Esophagus squamous epithelium (tissue), 5 donors: ENCODE results near the gene TRO. TPM values are rescaled to one million over a fixed set of nuclear protein-coding genes. Genes with fewer than 3 reads are reported as not detected.

ENCODE experiments used
- DNase-seq: peaks from one replicate; lab custom pipeline; 2025; lab: John Stamatoyannopoulos, UW
- H3K27ac ChIP-seq, 4 donors: fragments of 200-600 bp; sonication (generic); one replicate each; pipeline ENCODE4 v1.5.1; 2016 to 2019; ENCODE audit warnings: mild to moderate bottlenecking in 1 of 4
- H3K27me3 ChIP-seq, 4 donors: fragments of 200-600 bp; sonication (generic); 1 replicate in 3 of 4; 2 replicates in 1 of 4; pipeline versions ENCODE4 v1.5.1 to v1.6.0; 2017 to 2021; ENCODE audit warnings: antibody characterized with exemption in 1 of 4
- H3K36me3 ChIP-seq, 3 donors: fragments of 200-600 bp; sonication (generic); one replicate each; pipeline ENCODE4 v1.5.1; 2016 to 2019
- H3K4me1 ChIP-seq, 3 donors: fragments of 200-600 bp; sonication (generic); one replicate each; pipeline ENCODE4 v1.5.1; 2017 to 2019
- H3K4me3 ChIP-seq, 4 donors: fragments of 200-600 bp; sonication (generic); 1 replicate in 3 of 4; 2 replicates in 1 of 4; pipeline ENCODE4 v1.5.1; 2016 to 2019; ENCODE audit warnings: mild to moderate bottlenecking in 2 of 4, moderate library complexity in 1 of 4
- H3K9me3 ChIP-seq, 3 donors: fragments of 200-600 bp; sonication (generic); one replicate each; pipeline ENCODE4 v1.5.1; 2016 to 2019
- CTCF ChIP-seq, 6 experiments: fragments of 450-650 bp in 4 of 6; fragments of 200-600 bp in 2 of 6; sonication (generic) in 2 of 6; IDR thresholded peaks; one replicate each; pipeline ENCODE4 v1.5.1; 2016 to 2019; ENCODE audit warnings: antibody characterized with exemption in 6 of 6, mild to moderate bottlenecking in 4 of 6, moderate library complexity in 4 of 6
- POLR2A ChIP-seq, 4 donors: fragments of 450-650 bp; IDR thresholded peaks; one replicate each; pipeline ENCODE4 v1.6.1; 2017; ENCODE audit warnings: antibody characterized with exemption in 4 of 4, mild to moderate bottlenecking in 4 of 4, moderate library complexity in 3 of 4
- WGBS, 2 donors: methylation state at CpG; one replicate each; pipeline ENCODE4 v1.1.5; 2018; 5-methylcytosine and 5-hydroxymethylcytosine counted together
- intact Hi-C: fragments of 100-400 bp; cut with DNase I; formaldehyde crosslinking; loops from one replicate; pipeline ENCODE4 v1.15.0; 2022
- total RNA-seq, 4 donors: library from RNA; depleted of rRNA; stranded (reverse); fragments of >200 nt; gene quantifications; one replicate each; pipeline ENCODE4 v1.1.0, GENCODE V29; 2016
- donor health status: DM: yes; HTN: yes; CAD: no.

The TRO gene
- total RNA-seq, 4 donors from 2014 or later: 0.70 to 44.4 (median 6.1) TPM

GRCh38 chrX:54950730-54951375 is 30.2 kb downstream of the TRO start:
- H3K4me1 ChIP-seq: no peaks in the 10 kb centered on the region
- no peaks in the 10 kb centered on the region for H3K36me3 ChIP-seq
- intact Hi-C loops: no loop called here
- TF ChIP-seq POLR2A (IDR thresholded peaks at IDR 0.05) (no peak), CTCF (IDR thresholded peaks at IDR 0.05) (no peak)
- H3K27me3 ChIP-seq: no peaks in the 10 kb centered on the region
- no peaks in the 10 kb centered on the region for H3K9me3 ChIP-seq
- WGBS, 2 donors: 33 to 71% methylated on average over 1 to 3 of the region's 8 CpGs
- no peak for DNase-seq
- H3K4me3 ChIP-seq: no peak overlapping the region
- H3K27ac ChIP-seq: no peak overlapping the region

- DNase-seq: no peak
- no peak overlapping the region for H3K27ac ChIP-seq
Measured at GRCh38 chrX:54961750-54962149, 41.1 kb downstream of the TRO start.

GRCh38 chrX:54964766-54965497 is 44.3 kb downstream of the TRO start:
- no peak for DNase-seq
- Histone ChIP-seq H3K4me3 (no peak overlapping the region), H3K27me3 (no peaks in the 10 kb centered on the region), H3K4me1 (no peaks in the 10 kb centered on the region), H3K36me3 (no peaks in the 10 kb centered on the region), H3K9me3 (no peaks in the 10 kb centered on the region), H3K27ac (no peak overlapping the region)
- intact Hi-C loops: no loop called here
- TF ChIP-seq POLR2A (IDR thresholded peaks at IDR 0.05): no peak
- WGBS, 2 donors: 63 to 76% methylated on average over 4 of the region's 4 CpGs

More at GRCh38 chrX:54961750-54962149, 41.1 kb downstream of the TRO start:
- intact Hi-C loops: no loop called here
- H3K27me3 ChIP-seq: no peaks in the 10 kb centered on the region
- 67 to 100% methylated on average over 1 of the region's 1 CpG for WGBS, 2 donors
- no peaks in the 10 kb centered on the region for H3K9me3 ChIP-seq
- no peaks in the 10 kb centered on the region for H3K36me3 ChIP-seq
- no peak overlapping the region for H3K4me3 ChIP-seq
- H3K4me1 ChIP-seq: no peaks in the 10 kb centered on the region
- TF ChIP-seq POLR2A (IDR thresholded peaks at IDR 0.05) (no peak), CTCF (IDR thresholded peaks at IDR 0.05) (no peak)

- DNase-seq: no peak
Measured at GRCh38 chrX:54977387-54977786, 56.8 kb downstream of the TRO start.

GRCh38 chrX:54978448-54978847 is 57.8 kb downstream of the TRO start:
- DNase-seq: no peak
- intact Hi-C loops: no loop called here
- H3K27ac ChIP-seq: no peak overlapping the region
- no peaks in the 10 kb centered on the region for H3K4me1 ChIP-seq
- no peaks in the 10 kb centered on the region for H3K27me3 ChIP-seq
- no peaks in the 10 kb centered on the region for H3K36me3 ChIP-seq
- no peaks in the 10 kb centered on the region for H3K9me3 ChIP-seq
- no peak for TF ChIP-seq CTCF (IDR thresholded peaks at IDR 0.05)
- no peak for TF ChIP-seq POLR2A (IDR thresholded peaks at IDR 0.05)
- no peak overlapping the region for H3K4me3 ChIP-seq

More at GRCh38 chrX:54977387-54977786, 56.8 kb downstream of the TRO start:
- Histone ChIP-seq H3K36me3 (no peaks in the 10 kb centered on the region), H3K27me3 (no peaks in the 10 kb centered on the region), H3K27ac (no peak overlapping the region), H3K9me3 (no peaks in the 10 kb centered on the region), H3K4me1 (no peaks in the 10 kb centered on the region), H3K4me3 (no peak overlapping the region)
- no peak for TF ChIP-seq POLR2A (IDR thresholded peaks at IDR 0.05)
- TF ChIP-seq CTCF (IDR thresholded peaks at IDR 0.05): no peak
- 67 to 68% methylated on average over 4 of the region's 4 CpGs for WGBS, 2 donors
- intact Hi-C loops: no loop called here
